Prostate gland (tissue), 2 donors: Measurements from ENCODE around the gene LDLRAD4.

Experiments
- POLR2A ChIP-seq: fragments of 450-650 bp; IDR thresholded peaks from one replicate; pipeline ENCODE4 v1.6.1; 2016; ENCODE audit warnings: antibody characterized with exemption, mild to moderate bottlenecking
- TF ChIP-seq, protein P1 (sequence below), 4 experiments: fragments of 200-600 bp in 2 of 4; fragments of 450-650 bp in 2 of 4; sonication (generic) in 2 of 4; IDR thresholded peaks; 1 replicate in 3 of 4; 2 replicates in 1 of 4; pipeline ENCODE4 v1.5.1; 2016 to 2019; ENCODE audit warnings: antibody characterized with exemption in 4 of 4, mild to moderate bottlenecking in 2 of 4, moderate library complexity in 2 of 4

DNA sequence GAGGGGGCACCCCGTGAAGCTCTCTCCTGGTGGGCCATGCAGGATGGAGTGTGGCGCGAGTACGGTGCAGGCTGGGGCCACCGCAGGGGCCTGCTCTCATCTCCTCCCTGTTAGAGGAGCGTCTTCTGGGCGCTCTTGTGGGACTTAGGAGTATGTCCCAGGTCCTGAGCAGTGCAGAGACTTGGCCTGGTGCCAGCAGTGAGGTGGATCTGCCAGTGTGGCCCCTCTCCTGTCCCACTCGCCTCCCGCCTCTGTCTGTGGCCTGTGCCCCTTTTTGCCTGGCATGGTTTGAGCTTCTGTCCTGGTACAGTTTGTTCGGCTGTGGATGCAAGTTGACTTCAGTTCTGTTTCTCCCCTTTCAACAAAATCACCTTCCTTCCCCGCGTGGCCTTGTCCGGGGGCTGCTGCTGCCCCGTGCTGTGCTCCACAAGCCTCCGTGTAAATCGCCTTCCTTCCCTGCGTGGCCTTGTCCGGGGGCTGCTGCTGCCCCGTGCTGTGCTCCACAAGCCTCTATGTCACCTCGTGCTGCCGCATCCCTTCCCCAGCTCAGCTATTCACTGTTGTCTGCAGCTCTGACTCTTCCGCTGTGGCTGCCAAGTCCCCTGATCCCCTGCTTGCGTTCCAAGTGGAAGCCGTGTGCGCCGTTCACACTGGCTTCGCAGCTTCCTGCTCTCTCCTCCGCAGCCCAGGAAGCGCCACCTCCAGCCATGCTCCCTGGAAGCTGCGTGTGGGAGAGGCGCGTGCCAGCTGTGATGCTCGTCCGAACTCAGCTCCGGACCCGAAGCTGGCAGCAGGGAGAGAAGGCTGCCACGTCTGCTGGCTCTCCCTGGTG is 13.7 kb downstream of the LDLRAD4 start:
- TF ChIP-seq, protein P1, sequence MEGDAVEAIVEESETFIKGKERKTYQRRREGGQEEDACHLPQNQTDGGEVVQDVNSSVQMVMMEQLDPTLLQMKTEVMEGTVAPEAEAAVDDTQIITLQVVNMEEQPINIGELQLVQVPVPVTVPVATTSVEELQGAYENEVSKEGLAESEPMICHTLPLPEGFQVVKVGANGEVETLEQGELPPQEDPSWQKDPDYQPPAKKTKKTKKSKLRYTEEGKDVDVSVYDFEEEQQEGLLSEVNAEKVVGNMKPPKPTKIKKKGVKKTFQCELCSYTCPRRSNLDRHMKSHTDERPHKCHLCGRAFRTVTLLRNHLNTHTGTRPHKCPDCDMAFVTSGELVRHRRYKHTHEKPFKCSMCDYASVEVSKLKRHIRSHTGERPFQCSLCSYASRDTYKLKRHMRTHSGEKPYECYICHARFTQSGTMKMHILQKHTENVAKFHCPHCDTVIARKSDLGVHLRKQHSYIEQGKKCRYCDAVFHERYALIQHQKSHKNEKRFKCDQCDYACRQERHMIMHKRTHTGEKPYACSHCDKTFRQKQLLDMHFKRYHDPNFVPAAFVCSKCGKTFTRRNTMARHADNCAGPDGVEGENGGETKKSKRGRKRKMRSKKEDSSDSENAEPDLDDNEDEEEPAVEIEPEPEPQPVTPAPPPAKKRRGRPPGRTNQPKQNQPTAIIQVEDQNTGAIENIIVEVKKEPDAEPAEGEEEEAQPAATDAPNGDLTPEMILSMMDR (IDR thresholded peaks at IDR 0.05) = no peak
- no peak for TF ChIP-seq POLR2A
